G401 (cell line): ENCODE measurements around the gene SPDYC. TPM values are rescaled to one million over a fixed set of nuclear protein-coding genes. Genes with fewer than 3 reads are reported as not detected.

ENCODE experiments used
- DNase-seq: peaks from one replicate; pipeline ENCODE4 v3.0.0-alpha.2; 2015; ENCODE audit warnings: low spot score
- in situ Hi-C: cut with HindIII; loops from 2 replicates; pipeline ENCODE4 v1.10.0; 2016; ENCODE audit warnings: low sequenced_read_pairs, mixed read lengths
- total RNA-seq: library from RNA; depleted of rRNA; stranded (reverse); fragments of >200 nt; shearing (Covaris generic); gene quantifications from 2 replicates; pipeline ENCODE4 v1.2.3, GENCODE V29; 2014; rRNA removed

SPDYC gene
- total RNA-seq, 1 experiment from 2014 or later = 2.0 TPM

GRCh38 chr11:65215441-65216076 lies 45.5 kb downstream of the SPDYC start:
- in situ Hi-C loops = no loop called here
- no peak for DNase-seq

DNA sequence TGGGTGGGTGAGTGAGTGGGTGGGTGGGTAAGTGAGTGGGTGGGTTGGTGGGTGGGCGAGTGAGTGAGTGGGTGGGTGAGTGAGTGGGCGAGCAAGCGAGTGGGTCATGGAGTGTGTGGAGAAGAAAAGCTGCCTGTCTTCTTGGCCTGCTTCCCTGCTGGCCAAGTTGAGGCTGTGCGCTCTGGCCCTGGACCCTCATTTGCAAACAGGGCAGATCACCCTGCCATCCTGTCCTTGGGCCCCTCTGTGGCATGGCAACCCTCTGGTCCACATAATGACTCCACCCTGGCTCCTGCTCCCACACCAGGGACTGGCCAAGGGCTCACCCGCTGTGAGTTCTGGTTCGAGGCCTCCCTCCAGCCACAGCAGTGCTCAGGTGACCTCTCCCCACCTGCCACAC lies 46.8 kb downstream of the SPDYC start:
- no peak for DNase-seq

GRCh38 chr11:65217441-65218423 lies 47.7 kb downstream of the SPDYC start:
- no peak for DNase-seq
- in situ Hi-C loops = no loop called here

More for the DNA sequence above, 46.8 kb downstream of the SPDYC start:
- in situ Hi-C loops = no loop called here

DNA sequence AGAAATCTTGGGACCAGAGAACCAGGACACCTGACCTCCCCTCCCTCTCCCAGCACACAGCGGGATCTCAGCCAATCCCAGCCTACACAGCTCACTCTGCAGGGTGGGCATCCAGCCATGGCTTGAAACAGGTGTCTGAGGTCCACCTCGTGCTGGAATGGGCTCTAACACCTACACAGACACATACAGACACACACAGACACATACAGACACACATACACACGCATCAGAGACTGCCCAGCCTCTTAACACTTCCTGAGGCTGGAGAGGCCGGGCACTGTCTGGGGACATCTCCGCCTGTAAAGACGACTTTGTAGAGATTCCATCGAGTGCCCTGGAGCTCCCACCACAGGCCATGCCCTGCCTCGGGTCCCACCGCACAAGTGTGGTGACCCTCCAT lies 48.4 kb downstream of the SPDYC start:
- DNase-seq = no peak
- in situ Hi-C loops = no loop called here

DNA sequence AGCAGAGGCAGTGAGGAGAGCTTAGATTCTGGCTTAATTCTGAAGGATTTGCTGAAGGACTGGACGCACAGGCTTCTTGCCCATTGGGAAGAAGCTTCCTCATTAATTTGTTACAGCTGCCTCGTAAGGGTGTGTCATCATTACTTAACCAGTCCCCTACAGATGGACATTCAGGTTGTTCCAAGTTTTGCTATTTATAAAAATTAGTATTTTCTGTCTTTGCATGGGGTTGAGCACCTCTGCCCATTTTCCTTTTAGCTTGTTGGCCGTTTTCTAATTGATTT lies 49.8 kb downstream of the SPDYC start:
- no peak for DNase-seq
- in situ Hi-C loops = no loop called here

GRCh38 chr11:65221026-65221425 lies 51.0 kb downstream of the SPDYC start:
- DNase-seq = no peak
- in situ Hi-C loops = no loop called here

Other genes with a start within 250 kb of the SPDYC start
- 11.7 and 20.5 TPM in 2 replicates for gene PPP2R5B, start 245.5 kb upstream of the SPDYC start, total RNA-seq
- gene GPHA2, start 234.3 kb upstream of the SPDYC start, total RNA-seq = 0.54 and 0.80 TPM in 2 replicates
- not detected in 2 replicates for gene MAJIN, start 198.1 kb upstream of the SPDYC start, total RNA-seq
- gene BATF2, start 173.3 kb upstream of the SPDYC start, total RNA-seq = 0.37 and 4.1 TPM in 2 replicates
- gene ARL2, start 156.1 kb upstream of the SPDYC start, total RNA-seq = 175 and 216 TPM in 2 replicates
- gene SNX15, start 142.8 kb upstream of the SPDYC start, total RNA-seq = 10.1 and 12.8 TPM in 2 replicates
- 52.3 and 52.9 TPM in 2 replicates for gene SAC3D1, start 129.0 kb upstream of the SPDYC start, total RNA-seq
- not detected in 2 replicates for gene NAALADL1, start 111.7 kb upstream of the SPDYC start, total RNA-seq
- gene CDCA5, start 86.2 kb upstream of the SPDYC start, total RNA-seq = 59.1 and 71.2 TPM in 2 replicates
- gene ZFPL1, start 86.0 kb upstream of the SPDYC start, total RNA-seq = 17.7 and 42.6 TPM in 2 replicates
- gene VPS51, start 74.0 kb upstream of the SPDYC start, total RNA-seq = 212 and 303 TPM in 2 replicates
- 23.5 and 39.0 TPM in 2 replicates for gene TM7SF2, start 58.4 kb upstream of the SPDYC start, total RNA-seq
- 12.7 and 21.0 TPM in 2 replicates for gene ZNHIT2, start 52.5 kb upstream of the SPDYC start, total RNA-seq
- gene FAU, start 48.1 kb upstream of the SPDYC start, total RNA-seq = 137 and 188 TPM in 2 replicates
- 108 and 117 TPM in 2 replicates for gene MRPL49, start 47.9 kb upstream of the SPDYC start, total RNA-seq
- gene SYVN1, start 35.7 kb upstream of the SPDYC start, total RNA-seq = 6.9 and 16.3 TPM in 2 replicates
- 76.6 and 128 TPM in 2 replicates for gene CAPN1, start 11.7 kb downstream of the SPDYC start, total RNA-seq
- 10.8 and 19.4 TPM in 2 replicates for gene POLA2, start 91.7 kb downstream of the SPDYC start, total RNA-seq
- 4.6 TPM in 1 of 2 replicates, not detected in the other for gene CDC42EP2, start 144.6 kb downstream of the SPDYC start, total RNA-seq
- gene DPF2, start 163.6 kb downstream of the SPDYC start, total RNA-seq = 52.8 and 54.3 TPM in 2 replicates
- 0.12 and 1.9 TPM in 2 replicates for gene TIGD3, start 184.5 kb downstream of the SPDYC start, total RNA-seq
- gene SLC25A45, start 212.4 kb downstream of the SPDYC start, total RNA-seq = 1.1 TPM in 1 of 2 replicates, not detected in the other
- gene FRMD8, start 216.4 kb downstream of the SPDYC start, total RNA-seq = 31.1 and 40.1 TPM in 2 replicates